ENCODE data around the gene SCYGR6.

GRCh38 chr2:227745594-227745993, 21.0 kb upstream of the SCYGR6 start, which contains the start of gene SCYGR8:
- no peak for TF ChIP-seq POLR2AphosphoS5 (IDR thresholded peaks at IDR 0.05; ENCODE audit: low read depth, low read length)
- TF ChIP-seq POLR2A (IDR thresholded peaks at IDR 0.05; ENCODE audit: low read depth, low read length): no peak
